Stomach smooth muscle (tissue), 2 donors: Measurements from ENCODE around the gene CHAC1.
"Not testable (repeated sequence)": the region's sequence is repeated elsewhere in the genome, so short reads cannot be mapped to it uniquely, and the experiment has no call there.

ENCODE experiments used
- H3K27ac ChIP-seq: one replicate; pipeline ENCODE4 v1.7.0; 2013; ENCODE audit warnings: mild to moderate bottlenecking, low read length, inconsistent platforms
- H3K27me3 ChIP-seq, 2 donors: one replicate each; pipeline ENCODE4 v1.7.0; 2013; ENCODE audit warnings: low read length in 2 of 2; ENCODE audit not compliant: insufficient read depth in 2 of 2, control insufficient read depth in 1 of 2
- H3K36me3 ChIP-seq, 2 donors: one replicate each; pipeline ENCODE4 v1.7.0; 2013; ENCODE audit warnings: low read length in 2 of 2; ENCODE audit not compliant: control insufficient read depth in 2 of 2, insufficient read depth in 2 of 2
- H3K4me1 ChIP-seq: one replicate; pipeline ENCODE4 v1.7.0; 2013; ENCODE audit warnings: low read length; ENCODE audit not compliant: control insufficient read depth, insufficient read depth
- H3K4me3 ChIP-seq, 2 donors: one replicate each; pipeline ENCODE4 v1.7.0; 2013; ENCODE audit warnings: low read length in 2 of 2
- H3K9ac ChIP-seq, 2 donors: one replicate each; pipeline ENCODE4 v1.7.0; 2013; ENCODE audit warnings: low read length in 2 of 2, mild to moderate bottlenecking in 1 of 2
- H3K9me3 ChIP-seq, 2 donors: one replicate each; pipeline ENCODE4 v1.7.0; 2013; ENCODE audit warnings: low read length in 2 of 2; ENCODE audit not compliant: control insufficient read depth in 2 of 2
- donor health status: healthy.
- donor health status: Pancreatic carcinoma.

CHAC1 gene

DNA sequence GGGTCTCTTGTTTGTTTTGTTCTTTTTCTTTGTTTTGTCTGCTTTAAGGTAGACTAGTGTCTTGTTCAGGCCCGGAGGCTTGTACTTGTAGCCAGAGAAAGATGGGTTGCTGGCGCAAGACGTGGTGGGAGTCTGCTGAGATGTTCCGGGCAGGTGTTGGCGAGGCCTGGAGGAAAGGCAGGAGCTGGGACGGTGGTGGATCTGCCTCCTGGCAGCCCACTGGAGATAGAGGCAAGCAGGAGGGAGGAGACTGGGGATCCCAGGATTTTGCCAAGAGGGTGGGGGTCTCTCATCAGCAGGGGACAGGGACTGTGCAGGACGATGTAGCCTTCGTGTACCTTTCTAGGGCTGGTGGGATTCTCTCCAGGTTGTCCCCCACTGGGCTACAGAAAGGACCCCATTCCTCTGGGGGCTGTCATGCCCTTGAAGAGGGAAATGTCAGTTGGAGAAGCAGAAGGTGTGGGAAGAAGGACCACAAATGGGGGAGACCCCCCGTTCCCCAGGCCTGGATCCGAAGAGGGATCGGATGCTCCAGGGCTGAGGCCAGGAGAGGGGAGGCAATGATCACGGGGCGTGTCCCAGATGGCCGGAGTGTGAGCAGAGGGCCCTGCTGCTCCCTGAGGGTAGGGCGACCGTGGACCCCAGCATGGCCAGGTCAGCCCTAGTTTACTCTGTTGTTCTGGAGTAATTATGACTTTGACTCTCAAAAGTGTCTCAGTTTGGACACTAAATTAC, 7.0 kb downstream of the CHAC1 start:
- H3K4me3 ChIP-seq, result no peak overlapping the region
- no peak overlapping the region for H3K27ac ChIP-seq
- peaks cover 28% of the 10 kb centered on the region for H3K4me1 ChIP-seq
- no peaks in the 10 kb centered on the region for H3K36me3 ChIP-seq
- no peaks in the 10 kb centered on the region for H3K9me3 ChIP-seq
- no peak overlapping the region for H3K9ac ChIP-seq
- no peaks in the 10 kb centered on the region for H3K27me3 ChIP-seq

DNA sequence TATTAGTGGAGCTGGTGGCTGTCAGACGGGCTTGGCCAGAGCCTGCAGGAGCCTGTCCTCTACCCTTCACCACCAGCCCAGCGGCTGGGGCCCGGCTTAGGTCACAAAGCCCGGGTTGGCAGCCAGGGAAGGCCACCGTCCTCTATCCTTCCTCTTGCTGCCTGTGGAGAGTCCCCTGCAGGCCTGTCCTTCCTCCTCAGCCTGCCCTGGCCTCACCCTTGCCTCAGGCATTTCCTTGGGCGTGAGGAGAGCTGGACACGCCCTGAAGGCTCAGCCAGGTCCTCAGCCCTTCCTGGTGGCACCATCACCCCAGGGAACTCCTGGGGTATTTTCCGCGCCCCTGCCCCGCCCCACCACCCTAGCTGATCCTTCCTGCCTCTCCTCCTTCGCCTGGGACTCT, 7.7 kb downstream of the CHAC1 start:
- Histone ChIP-seq H3K9me3 (no peaks in the 10 kb centered on the region), H3K27me3 (no peaks in the 10 kb centered on the region), H3K4me1 (peaks cover 23% of the 10 kb centered on the region), H3K36me3 (no peaks in the 10 kb centered on the region), H3K27ac (no peak overlapping the region), H3K9ac (no peak overlapping the region), H3K4me3 (no peak overlapping the region)

GRCh38 chr15:40961740-40962139, 8.5 kb downstream of the CHAC1 start:
- not testable (repeated sequence) for H3K9me3 ChIP-seq, H3K4me3 ChIP-seq, H3K9ac ChIP-seq, H3K27me3 ChIP-seq, H3K36me3 ChIP-seq, H3K27ac ChIP-seq
- H3K4me1 ChIP-seq, result peaks cover 16% of the 10 kb centered on the region

DNA sequence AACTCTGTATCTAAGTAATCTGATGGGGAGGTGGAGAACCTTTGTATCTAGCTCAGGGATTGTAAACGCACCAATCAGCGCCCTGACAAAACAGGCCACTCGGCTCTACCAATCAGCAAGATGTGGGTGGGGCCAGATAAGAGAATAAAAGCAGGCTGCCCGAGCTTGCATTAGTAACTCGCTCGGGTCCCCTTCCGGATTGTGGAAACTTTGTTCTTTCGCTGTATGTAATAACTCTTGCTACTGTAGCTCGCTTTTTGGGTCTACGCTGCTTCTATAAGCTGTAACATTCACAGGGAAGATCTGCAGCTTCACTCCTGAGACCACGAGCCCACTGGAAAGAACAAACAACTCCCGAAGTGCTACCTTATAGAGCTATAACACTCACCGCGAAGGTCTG, 9.0 kb downstream of the CHAC1 start:
- not testable (repeated sequence) for H3K36me3 ChIP-seq, H3K27ac ChIP-seq, H3K4me3 ChIP-seq, H3K9ac ChIP-seq, H3K27me3 ChIP-seq, H3K9me3 ChIP-seq
- peaks cover 11% of the 10 kb centered on the region for H3K4me1 ChIP-seq

GRCh38 chr15:40963201-40963600, 9.9 kb downstream of the CHAC1 start:
- Histone ChIP-seq H3K9ac (no peak overlapping the region), H3K9me3 (no peaks in the 10 kb centered on the region), H3K27me3 (no peaks in the 10 kb centered on the region), H3K4me3 (no peak overlapping the region), H3K27ac (no peak overlapping the region), H3K4me1 (peaks cover 5% of the 10 kb centered on the region), H3K36me3 (no peaks in the 10 kb centered on the region)

- Histone ChIP-seq H3K4me3 (no peak overlapping the region), H3K27me3 (no peaks in the 10 kb centered on the region), H3K27ac (no peak overlapping the region), H3K4me1 (peaks cover 2% of the 10 kb centered on the region), H3K9ac (no peak overlapping the region), H3K9me3 (no peaks in the 10 kb centered on the region), H3K36me3 (no peaks in the 10 kb centered on the region)
Measured at GRCh38 chr15:40964006-40964405, 10.7 kb downstream of the CHAC1 start.

GRCh38 chr15:40964634-40965033, 11.4 kb downstream of the CHAC1 start:
- no peaks in the 10 kb centered on the region for H3K27me3 ChIP-seq
- no peak overlapping the region for H3K27ac ChIP-seq
- H3K36me3 ChIP-seq, result no peaks in the 10 kb centered on the region
- no peak overlapping the region for H3K4me3 ChIP-seq
- H3K4me1 ChIP-seq, result peaks cover 2% of the 10 kb centered on the region
- no peak overlapping the region for H3K9ac ChIP-seq
- H3K9me3 ChIP-seq, result no peaks in the 10 kb centered on the region

DNA sequence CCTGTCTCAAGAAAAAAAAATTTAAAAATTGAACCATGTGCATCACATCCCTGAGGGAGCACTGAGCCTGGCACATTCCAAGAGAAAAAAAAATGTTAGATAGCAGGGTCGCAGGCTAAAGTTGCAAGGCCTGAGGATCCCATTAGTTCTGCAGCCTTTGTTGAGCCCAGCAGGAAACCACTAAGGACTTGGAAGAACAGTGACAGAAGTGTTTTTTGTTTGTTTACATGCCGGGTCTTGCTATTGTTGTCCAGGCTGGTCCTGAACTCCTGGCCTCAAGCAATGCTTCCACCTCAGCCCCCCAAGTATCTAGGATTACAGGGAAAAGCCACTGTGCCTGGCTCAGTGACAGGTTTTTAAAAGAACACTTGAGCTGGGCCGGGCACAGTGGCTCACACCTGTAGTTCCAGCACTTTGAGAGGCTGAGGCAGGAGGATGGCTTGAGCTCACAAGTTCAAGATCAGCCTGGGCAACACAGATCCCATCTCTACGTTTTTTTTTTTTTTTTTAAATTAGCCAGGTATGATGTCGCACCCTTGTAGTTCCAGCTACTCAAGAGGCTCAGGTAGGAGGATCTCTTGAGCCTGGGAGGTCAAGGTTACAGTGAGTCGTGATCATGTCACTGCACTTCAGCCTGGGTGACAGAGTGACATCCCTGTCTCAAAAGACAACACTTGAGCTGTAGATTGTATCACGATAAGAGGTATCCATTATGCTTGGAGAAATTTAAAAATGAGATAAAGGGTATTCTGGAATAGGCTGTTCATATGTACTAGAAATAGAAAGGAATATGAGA, 15.2 kb downstream of the CHAC1 start:
- Histone ChIP-seq H3K9ac (no peak overlapping the region), H3K36me3 (no peaks in the 10 kb centered on the region), H3K27me3 (no peaks in the 10 kb centered on the region), H3K4me1 (peaks cover 2% of the 10 kb centered on the region), H3K4me3 (no peak overlapping the region), H3K9me3 (no peaks in the 10 kb centered on the region), H3K27ac (no peak overlapping the region)

DNA sequence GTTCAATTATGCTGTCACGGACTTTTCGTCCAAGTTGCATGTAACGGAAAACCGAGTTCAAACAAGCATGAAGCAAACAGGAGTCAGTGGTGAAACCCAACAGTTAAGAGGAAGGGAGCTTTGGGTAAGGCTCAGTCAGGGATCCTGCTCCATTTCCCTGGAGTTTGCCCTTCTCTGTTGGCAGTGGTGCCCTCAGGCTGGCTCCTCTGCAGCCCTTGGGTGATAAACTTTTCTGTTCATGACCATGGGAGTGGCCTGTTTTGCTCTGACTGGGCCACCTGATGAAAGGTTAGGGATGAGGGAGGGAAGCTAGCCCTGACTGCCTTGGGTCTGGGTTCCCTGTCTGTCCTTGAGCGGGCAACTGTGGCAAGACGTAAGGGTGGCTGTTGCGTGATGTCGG, 16.1 kb downstream of the CHAC1 start:
- H3K36me3 ChIP-seq, result no peaks in the 10 kb centered on the region
- H3K4me1 ChIP-seq, result peaks cover 2% of the 10 kb centered on the region
- H3K27ac ChIP-seq, result no peak overlapping the region
- H3K9me3 ChIP-seq, result no peaks in the 10 kb centered on the region
- no peak overlapping the region for H3K9ac ChIP-seq
- no peaks in the 10 kb centered on the region for H3K27me3 ChIP-seq
- no peak overlapping the region for H3K4me3 ChIP-seq

DNA sequence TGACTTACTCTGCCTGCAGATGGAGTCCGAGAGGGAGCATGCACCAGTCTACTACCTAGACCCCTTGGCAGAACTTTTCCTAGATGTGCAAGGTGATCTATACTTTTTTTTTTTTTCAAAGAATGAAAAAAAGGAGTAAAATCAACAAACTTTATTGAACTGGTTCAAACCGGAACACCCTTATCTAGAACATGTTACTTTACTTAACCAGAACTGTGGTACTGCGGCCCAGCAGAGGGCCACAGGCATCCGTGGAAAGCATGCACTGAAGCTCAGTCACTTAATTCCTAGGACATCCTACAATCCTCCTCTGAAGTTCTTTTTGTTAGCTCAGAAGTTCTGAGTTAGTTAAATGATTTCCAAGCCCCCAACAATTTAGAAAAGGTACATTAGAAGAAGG, 21.6 kb downstream of the CHAC1 start:
- Histone ChIP-seq H3K9me3 (no peaks in the 10 kb centered on the region), H3K9ac (no peak overlapping the region), H3K27ac (no peak overlapping the region), H3K27me3 (no peaks in the 10 kb centered on the region), H3K4me3 (no peak overlapping the region), H3K4me1 (peaks cover 5% of the 10 kb centered on the region), H3K36me3 (peaks cover 14 to 24% of the 10 kb centered on the region in 2 donors)

- Histone ChIP-seq H3K4me1 (peaks cover 5% of the 10 kb centered on the region), H3K36me3 (peaks cover 34 to 39% of the 10 kb centered on the region in 2 donors), H3K4me3 (no peak overlapping the region), H3K9ac (no peak overlapping the region), H3K9me3 (no peaks in the 10 kb centered on the region), H3K27me3 (no peaks in the 10 kb centered on the region), H3K27ac (no peak overlapping the region)
Measured at GRCh38 chr15:40976819-40977218, 23.5 kb downstream of the CHAC1 start.
